CD4-positive, CD25-positive, alpha-beta regulatory T cell (primary cell): ENCODE results near the gene FKBP9. TPM values are rescaled to one million over a fixed set of nuclear protein-coding genes. Genes with fewer than 3 reads are reported as not detected.

Experiments
- ATAC-seq, 2 donors: fragments of 150-1000 bp; cut with Tn5 transposase; one replicate each; pipeline ENCODE4 v1.10.0; 2021; ENCODE audit warnings: low read depth in 2 of 2, moderate number of reproducible peaks in 2 of 2, moderate library complexity in 1 of 2
- DNase-seq, 3 donors: peaks; one replicate each; pipeline versions ENCODE4 v3.0.0 to v3.0.0-alpha.2; 2012 to 2022; ENCODE audit warnings: mixed read lengths in 1 of 3
- H3K27ac ChIP-seq: one replicate; pipeline ENCODE4 v1.7.0; 2013; ENCODE audit warnings: mild to moderate bottlenecking, low read length; ENCODE audit not compliant: insufficient read depth, poor library complexity, severe bottlenecking
- H3K27me3 ChIP-seq: one replicate; pipeline ENCODE4 v1.7.0; 2013; ENCODE audit warnings: low read length; ENCODE audit not compliant: control insufficient read depth, insufficient read depth
- H3K36me3 ChIP-seq: one replicate; pipeline ENCODE4 v1.7.0; 2013; ENCODE audit warnings: mild to moderate bottlenecking, low read length, moderate library complexity; ENCODE audit not compliant: control insufficient read depth, insufficient read depth
- H3K4me1 ChIP-seq: 2 replicates; pipeline ENCODE4 v1.7.0; 2013; ENCODE audit warnings: mild to moderate bottlenecking, low read length; ENCODE audit not compliant: insufficient read depth, control insufficient read depth, poor library complexity, severe bottlenecking
- H3K4me3 ChIP-seq: one replicate; pipeline ENCODE4 v1.7.0; 2013; ENCODE audit warnings: low read depth, mild to moderate bottlenecking, low read length, moderate library complexity
- H3K9me3 ChIP-seq, 2 experiments: 1 replicate in 1 of 2; 2 replicates in 1 of 2; pipeline ENCODE4 v1.7.0; 2013; ENCODE audit warnings: low read length in 2 of 2, mild to moderate bottlenecking in 1 of 2, moderate library complexity in 1 of 2; ENCODE audit not compliant: control insufficient read depth in 2 of 2
- H3K27ac Mint-ChIP-seq, 3 donors: one replicate each; pipeline ENCODE4 v1.8.0; 2020 to 2022; ENCODE audit warnings: mild to moderate bottlenecking in 3 of 3, mixed read lengths in 3 of 3, moderate library complexity in 2 of 3
- H3K27me3 Mint-ChIP-seq: one replicate; pipeline ENCODE4 v1.8.0; 2022; ENCODE audit warnings: mild to moderate bottlenecking, mixed read lengths
- H3K36me3 Mint-ChIP-seq: one replicate; pipeline ENCODE4 v1.8.0; 2020; ENCODE audit warnings: mixed read lengths
- H3K4me1 Mint-ChIP-seq, 4 donors: one replicate each; pipeline ENCODE4 v1.8.0; 2020 to 2022; ENCODE audit warnings: mixed read lengths in 4 of 4, mild to moderate bottlenecking in 1 of 4
- H3K4me3 Mint-ChIP-seq, 4 donors: one replicate each; pipeline ENCODE4 v1.8.0; 2020 to 2022; ENCODE audit warnings: mild to moderate bottlenecking in 4 of 4, mixed read lengths in 4 of 4, moderate library complexity in 3 of 4
- H3K9me3 Mint-ChIP-seq, 7 donors: one replicate each; pipeline ENCODE4 v1.8.0; 2020 to 2022; ENCODE audit warnings: mixed read lengths in 7 of 7, mild to moderate bottlenecking in 3 of 7, moderate library complexity in 2 of 7
- polyA plus RNA-seq, 4 donors: library from polyadenylated mRNA; unstranded; fragments of 300-500 nt; fragmentation: Illumina TruSeq; gene quantifications; one replicate each; pipeline ENCODE4 v1.2.3, GENCODE V29; 2021
- total RNA-seq: library from RNA; stranded (reverse); gene quantifications from one replicate; pipeline ENCODE4 v1.2.3, GENCODE V29; 2022

The FKBP9 gene
- total and polyA plus RNA-seq, 5 donors from 2014 or later, result 0.07 to 0.37 TPM; not detected in 3

- DNase-seq (no peak), ATAC-seq (no peak)
- Histone ChIP-seq H3K27ac (no peak overlapping the region), H3K27me3 (no peaks in the 10 kb centered on the region), H3K9me3 (no peaks in the 10 kb centered on the region), H3K4me1 (no peaks in the 10 kb centered on the region), H3K4me3 (no peak overlapping the region), H3K36me3 (peaks cover 66% of the 10 kb centered on the region)
- H3K27me3 Mint-ChIP-seq, result no peaks in the 10 kb centered on the region
- peaks cover 25% of the 10 kb centered on the region for H3K36me3 Mint-ChIP-seq
- no peak overlapping the region for H3K4me3 Mint-ChIP-seq
- H3K27ac Mint-ChIP-seq, result peak overlapping the region in 1 of 3 donors; percentile 50
- peaks cover 6 to 27% (median 9%) of the 10 kb centered on the region in 4 donors for H3K4me1 Mint-ChIP-seq
- no peaks in the 10 kb centered on the region for H3K9me3 Mint-ChIP-seq
Observed at GRCh38 chr7:33024189-33024757, 67.0 kb downstream of the FKBP9 start.

GRCh38 chr7:33035776-33036175, 78.5 kb downstream of the FKBP9 start:
- peaks cover 3% of the 10 kb centered on the region for H3K36me3 ChIP-seq
- no peaks in the 10 kb centered on the region for H3K9me3 Mint-ChIP-seq
- H3K27ac Mint-ChIP-seq, result no peak overlapping the region
- H3K4me1 Mint-ChIP-seq, result peaks cover 35 to 66% (median 51%) of the 10 kb centered on the region in 4 donors
- H3K27me3 ChIP-seq, result no peaks in the 10 kb centered on the region
- H3K27ac ChIP-seq, result no peak overlapping the region
- no peaks in the 10 kb centered on the region for H3K9me3 ChIP-seq
- H3K4me1 ChIP-seq, result peaks cover 24% of the 10 kb centered on the region
- ATAC-seq (no peak), DNase-seq (no peak)
- H3K36me3 Mint-ChIP-seq, result peaks cover 7% of the 10 kb centered on the region
- no peaks in the 10 kb centered on the region for H3K27me3 Mint-ChIP-seq
- no peak overlapping the region for H3K4me3 ChIP-seq
- H3K4me3 Mint-ChIP-seq, result no peak overlapping the region

DNA sequence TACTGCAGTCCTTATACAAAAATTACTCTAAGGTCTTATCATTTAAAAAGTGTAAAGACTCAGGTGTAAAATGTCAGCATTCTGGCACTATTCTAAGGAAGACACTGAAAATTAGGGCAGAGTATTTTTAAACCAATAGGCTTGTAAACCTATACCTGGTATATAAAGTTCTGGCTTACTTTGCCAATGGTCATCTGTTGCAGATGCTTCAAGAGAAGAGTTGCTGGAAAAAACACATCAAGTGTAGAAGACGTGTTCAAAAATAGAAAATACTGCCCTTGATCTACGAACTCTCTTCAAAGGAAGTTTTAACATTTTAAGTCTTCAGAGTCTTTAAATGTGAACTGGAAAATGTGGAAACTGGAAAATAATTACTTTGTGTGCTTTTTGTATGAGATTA, 81.4 kb downstream of the FKBP9 start:
- H3K27ac Mint-ChIP-seq, result peak overlapping the region; percentile 83 to 90 (median 89)
- peak overlapping the region; percentile 86 to 98 (median 90) for H3K4me3 Mint-ChIP-seq
- H3K4me1 Mint-ChIP-seq, result peaks cover 42 to 73% (median 57%) of the 10 kb centered on the region in 4 donors
- Histone ChIP-seq H3K27ac (no peak overlapping the region), H3K4me1 (peaks cover 41% of the 10 kb centered on the region), H3K36me3 (peaks cover 3% of the 10 kb centered on the region), H3K4me3 (peak overlapping the region; percentile 94), H3K27me3 (no peaks in the 10 kb centered on the region), H3K9me3 (no peaks in the 10 kb centered on the region)
- H3K9me3 Mint-ChIP-seq, result no peaks in the 10 kb centered on the region
- DNase-seq, result no peak
- ATAC-seq, result no peak
- H3K36me3 Mint-ChIP-seq, result peaks cover 7% of the 10 kb centered on the region
- no peaks in the 10 kb centered on the region for H3K27me3 Mint-ChIP-seq

- Histone ChIP-seq H3K4me3 (peak overlapping the region; percentile 94), H3K9me3 (no peaks in the 10 kb centered on the region), H3K27ac (peak overlapping the region; percentile 92), H3K36me3 (no peaks in the 10 kb centered on the region), H3K4me1 (peaks cover 43% of the 10 kb centered on the region), H3K27me3 (no peaks in the 10 kb centered on the region)
- Mint-ChIP-seq H3K36me3 (peaks cover 5% of the 10 kb centered on the region), H3K4me3 (peak overlapping the region; percentile 86 to 98 (median 90)), H3K9me3 (no peaks in the 10 kb centered on the region), H3K27ac (peak overlapping the region; percentile 89 to 90 (median 89)), H3K4me1 (peaks cover 41 to 76% (median 63%) of the 10 kb centered on the region in 4 donors), H3K27me3 (no peaks in the 10 kb centered on the region)
- peak in 2 of 3 donors; percentile 51 to 58 for DNase-seq
- ATAC-seq, result peak in 1 of 2 donors; percentile 32
Observed at GRCh38 chr7:33039257-33039902, 82.1 kb downstream of the FKBP9 start.

DNA sequence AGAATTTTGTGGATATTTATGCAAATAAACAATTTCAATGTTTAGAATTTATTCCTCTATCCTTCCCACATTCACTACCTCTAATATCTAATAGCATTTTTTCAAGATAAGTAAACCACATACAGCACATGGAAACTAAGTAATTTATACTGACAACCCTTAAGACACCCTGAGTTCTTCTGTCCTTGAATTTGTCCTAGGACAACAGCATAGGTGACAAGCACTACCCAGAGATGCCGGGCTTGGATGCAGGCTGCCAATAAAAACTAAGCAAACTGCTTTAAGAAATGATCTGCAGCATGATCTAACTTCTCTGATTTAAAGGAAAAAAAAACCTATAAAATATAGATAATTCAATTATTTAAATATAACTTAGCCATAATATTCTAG, 82.7 kb downstream of the FKBP9 start:
- H3K27me3 ChIP-seq, result no peaks in the 10 kb centered on the region
- Mint-ChIP-seq H3K4me3 (peak overlapping the region; percentile 86 to 98 (median 90)), H3K27ac (peak overlapping the region; percentile 89 to 90 (median 89)), H3K27me3 (no peaks in the 10 kb centered on the region), H3K4me1 (peaks cover 38 to 76% (median 61%) of the 10 kb centered on the region in 4 donors), H3K36me3 (no peaks in the 10 kb centered on the region), H3K9me3 (no peaks in the 10 kb centered on the region)
- peak overlapping the region; percentile 94 for H3K4me3 ChIP-seq
- H3K4me1 ChIP-seq, result peaks cover 45% of the 10 kb centered on the region
- H3K36me3 ChIP-seq, result no peaks in the 10 kb centered on the region
- peak overlapping the region; percentile 92 for H3K27ac ChIP-seq
- no peak for ATAC-seq
- no peak for DNase-seq
- no peaks in the 10 kb centered on the region for H3K9me3 ChIP-seq

DNA sequence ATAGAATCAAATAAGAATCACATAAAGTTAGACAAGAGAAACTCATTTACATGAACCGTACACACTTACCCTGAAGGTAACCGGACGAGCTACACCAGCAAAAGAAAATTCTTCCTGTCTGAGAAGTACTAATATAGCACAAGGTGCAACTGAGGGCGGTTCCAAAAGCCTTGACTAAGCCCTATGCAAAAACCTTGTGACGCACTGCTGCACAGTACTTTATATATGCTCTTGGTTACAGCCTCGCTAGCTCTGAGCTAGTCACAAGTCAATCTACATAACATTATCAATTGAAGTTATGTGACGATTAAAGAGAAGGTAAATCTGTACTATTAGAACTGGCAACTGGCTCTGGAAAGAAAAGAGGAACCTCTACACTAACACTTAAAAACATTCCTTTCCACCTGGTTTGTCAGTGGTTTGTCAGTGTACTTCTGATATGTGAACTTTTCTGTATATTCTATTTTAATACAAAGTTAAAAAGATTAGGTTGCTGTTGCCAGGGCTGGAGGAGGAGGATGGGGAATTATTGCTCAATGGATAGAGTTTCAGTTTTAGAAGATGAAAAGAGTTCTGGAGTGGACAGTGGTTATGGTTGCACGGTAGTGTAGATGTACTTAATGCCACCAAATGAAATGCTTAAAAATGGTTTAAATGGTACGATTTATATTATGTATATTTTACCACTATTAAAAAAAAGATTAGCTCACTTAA, 83.7 kb downstream of the FKBP9 start:
- Mint-ChIP-seq H3K4me3 (peak overlapping the region; percentile 81 to 97 (median 85)), H3K27me3 (no peaks in the 10 kb centered on the region), H3K4me1 (peaks cover 42 to 73% (median 61%) of the 10 kb centered on the region in 4 donors), H3K9me3 (no peaks in the 10 kb centered on the region), H3K36me3 (no peaks in the 10 kb centered on the region), H3K27ac (peak overlapping the region; percentile 84 to 96 (median 93))
- Histone ChIP-seq H3K4me3 (peak overlapping the region; percentile 94), H3K36me3 (no peaks in the 10 kb centered on the region), H3K9me3 (no peaks in the 10 kb centered on the region), H3K27me3 (no peaks in the 10 kb centered on the region), H3K27ac (peak overlapping the region; percentile 92), H3K4me1 (peaks cover 50% of the 10 kb centered on the region)
- DNase-seq, result peak; percentile 66 to 94 (median 81)
- ATAC-seq, result peak; percentile 99 to 100

DNA sequence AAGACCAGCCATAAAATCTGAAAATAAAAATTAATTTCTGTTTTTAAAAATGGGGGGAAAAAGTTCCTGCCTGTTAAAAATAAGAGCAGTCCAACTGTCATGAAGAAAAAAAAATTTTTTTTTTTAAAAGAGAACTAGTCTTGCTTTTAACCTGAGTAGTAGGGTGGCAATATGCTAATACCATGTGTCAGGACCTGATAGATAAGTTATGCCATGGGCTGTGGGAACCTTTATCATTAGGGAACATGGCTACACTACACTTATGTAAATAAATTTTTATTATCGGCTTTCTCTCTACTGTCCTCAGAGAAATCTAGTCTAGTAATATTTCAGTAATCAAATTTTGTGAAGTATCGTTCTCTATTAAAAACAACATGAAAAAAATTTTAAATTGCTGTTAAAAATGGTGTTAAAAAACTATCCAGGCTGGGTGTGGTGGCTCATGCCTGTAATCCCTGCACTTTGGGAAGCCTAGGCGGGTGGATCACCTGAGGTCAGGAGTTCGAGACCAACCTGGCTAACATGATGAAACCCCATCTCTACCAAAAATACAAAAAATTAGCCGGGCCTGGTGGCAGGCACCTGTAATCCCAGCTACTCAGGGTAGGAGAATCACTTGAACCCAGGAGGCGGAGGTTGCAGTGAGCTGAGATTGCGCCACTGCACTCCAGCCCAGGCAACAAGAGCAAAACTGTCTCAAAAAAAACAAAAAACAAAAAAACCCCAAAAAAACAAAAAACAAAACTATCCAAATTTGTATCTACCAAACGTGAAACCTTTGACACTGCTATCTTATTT, 84.6 kb downstream of the FKBP9 start:
- Histone ChIP-seq H3K27me3 (no peaks in the 10 kb centered on the region), H3K27ac (peak overlapping the region; percentile 92), H3K4me3 (peak overlapping the region; percentile 94), H3K36me3 (no peaks in the 10 kb centered on the region), H3K9me3 (no peaks in the 10 kb centered on the region), H3K4me1 (peaks cover 50% of the 10 kb centered on the region)
- no peak for ATAC-seq
- H3K27me3 Mint-ChIP-seq, result no peaks in the 10 kb centered on the region
- no peaks in the 10 kb centered on the region for H3K36me3 Mint-ChIP-seq
- peak overlapping the region in 1 of 3 donors; percentile 96 for H3K27ac Mint-ChIP-seq
- H3K4me1 Mint-ChIP-seq, result peaks cover 38 to 71% (median 60%) of the 10 kb centered on the region in 4 donors
- no peak overlapping the region for H3K4me3 Mint-ChIP-seq
- no peaks in the 10 kb centered on the region for H3K9me3 Mint-ChIP-seq
- DNase-seq, result no peak
